ENCODE measurements around the gene LEF1. TPM values are rescaled to one million over a fixed set of nuclear protein-coding genes. Genes with fewer than 3 reads are reported as not detected.

The LEF1 gene
- total and polyA plus RNA-seq, 2 experiments from 2014 or later = 0.50 to 0.73 TPM

GRCh38 chr4:108204518-108204917 is 35.8 kb upstream of the LEF1 start:
- Histone ChIP-seq H3K27me3 (ENCODE audit: insufficient read depth) (no peaks in the 10 kb centered on the region), H3K9me2 (ENCODE audit: insufficient read depth) (no peaks in the 10 kb centered on the region), H3K27ac (ENCODE audit: low read depth) (no peak overlapping the region), H3K36me3 (ENCODE audit: insufficient read depth) (no peaks in the 10 kb centered on the region), H4K20me1 (replicated peaks; ENCODE audit: insufficient read depth) (no peaks in the 10 kb centered on the region), H3F3A (replicated peaks; ENCODE audit: low read depth) (no peaks in the 10 kb centered on the region), H3K4me2 (no peak overlapping the region), H3K4me3 (no peak overlapping the region), H3K79me2 (replicated peaks; ENCODE audit: insufficient read depth) (no peaks in the 10 kb centered on the region), H2AFZ (no peak overlapping the region), H3K4me1 (ENCODE audit: insufficient read depth) (peaks cover 5% of the 10 kb centered on the region; the same call in 1 of the 2 replicates)
- Mint-ChIP-seq H3K4me1 (peaks cover 8% of the 10 kb centered on the region), H3K4me3 (no peak overlapping the region), H3K27ac (no peak overlapping the region), H3K27me3 (ENCODE audit: insufficient read depth, low read depth, poor library complexity) (no peaks in the 10 kb centered on the region), H3K9me3 (no peaks in the 10 kb centered on the region), H3K36me3 (ENCODE audit: low read depth) (no peaks in the 10 kb centered on the region)
- no peak for DNase-seq (ENCODE audit: low spot score)
- TF ChIP-seq EZH2 (IDR thresholded peaks at IDR 0.05; ENCODE audit: low read depth, unreplicated experiment) (no peak), ETS1 (IDR thresholded peaks at IDR 0.05) (no peak), EZH2phosphoT487 (IDR thresholded peaks at IDR 0.05; ENCODE audit: unreplicated experiment) (no peak), JUNB (IDR thresholded peaks at IDR 0.05; ENCODE audit: unreplicated experiment) (no peak), NANOG (IDR thresholded peaks at IDR 0.05; ENCODE audit: borderline replicate concordance) (no peak), CREB1 (CRISPR knock-in tag; IDR thresholded peaks at IDR 0.05; ENCODE audit: low read depth) (no peak), ZNF331 (CRISPR knock-in tag; IDR thresholded peaks at IDR 0.05; ENCODE audit: low read depth) (no peak)
- no peak for ATAC-seq

GRCh38 chr4:108203377-108203776 is 34.6 kb upstream of the LEF1 start:
- TF ChIP-seq JUNB (IDR thresholded peaks at IDR 0.05; ENCODE audit: unreplicated experiment) (no peak), STAT1 (IDR thresholded peaks at IDR 0.05; ENCODE audit: unreplicated experiment) (no peak), ETS1 (IDR thresholded peaks at IDR 0.05) (no peak), ZNF462 (CRISPR knock-in tag; IDR thresholded peaks at IDR 0.05) (no peak), POLR2AphosphoS5 (IDR thresholded peaks at IDR 0.05; ENCODE audit: low read depth) (no peak), CREB1 (CRISPR knock-in tag; IDR thresholded peaks at IDR 0.05; ENCODE audit: low read depth) (no peak), ZNF331 (CRISPR knock-in tag; IDR thresholded peaks at IDR 0.05; ENCODE audit: low read depth) (no peak), EZH2phosphoT487 (IDR thresholded peaks at IDR 0.05; ENCODE audit: unreplicated experiment) (no peak)
- TF ChIP-seq, protein P1, sequence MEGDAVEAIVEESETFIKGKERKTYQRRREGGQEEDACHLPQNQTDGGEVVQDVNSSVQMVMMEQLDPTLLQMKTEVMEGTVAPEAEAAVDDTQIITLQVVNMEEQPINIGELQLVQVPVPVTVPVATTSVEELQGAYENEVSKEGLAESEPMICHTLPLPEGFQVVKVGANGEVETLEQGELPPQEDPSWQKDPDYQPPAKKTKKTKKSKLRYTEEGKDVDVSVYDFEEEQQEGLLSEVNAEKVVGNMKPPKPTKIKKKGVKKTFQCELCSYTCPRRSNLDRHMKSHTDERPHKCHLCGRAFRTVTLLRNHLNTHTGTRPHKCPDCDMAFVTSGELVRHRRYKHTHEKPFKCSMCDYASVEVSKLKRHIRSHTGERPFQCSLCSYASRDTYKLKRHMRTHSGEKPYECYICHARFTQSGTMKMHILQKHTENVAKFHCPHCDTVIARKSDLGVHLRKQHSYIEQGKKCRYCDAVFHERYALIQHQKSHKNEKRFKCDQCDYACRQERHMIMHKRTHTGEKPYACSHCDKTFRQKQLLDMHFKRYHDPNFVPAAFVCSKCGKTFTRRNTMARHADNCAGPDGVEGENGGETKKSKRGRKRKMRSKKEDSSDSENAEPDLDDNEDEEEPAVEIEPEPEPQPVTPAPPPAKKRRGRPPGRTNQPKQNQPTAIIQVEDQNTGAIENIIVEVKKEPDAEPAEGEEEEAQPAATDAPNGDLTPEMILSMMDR (conservative IDR thresholded peaks at IDR 0.05; ENCODE audit: low read depth in 2 of 2) = no peak
- H4K20me1 ChIP-seq (replicated peaks; ENCODE audit: insufficient read depth) = no peaks in the 10 kb centered on the region
- H3K36me3 ChIP-seq (ENCODE audit: insufficient read depth) = no peaks in the 10 kb centered on the region
- no peak overlapping the region for H2AFZ ChIP-seq
- H3K27me3 ChIP-seq (ENCODE audit: insufficient read depth) = no peaks in the 10 kb centered on the region
- H3F3A ChIP-seq (replicated peaks; ENCODE audit: low read depth) = no peaks in the 10 kb centered on the region
- H3K36me3 Mint-ChIP-seq (ENCODE audit: low read depth) = no peaks in the 10 kb centered on the region
- H3K4me3 ChIP-seq = no peak overlapping the region
- peaks cover 8% of the 10 kb centered on the region for H3K4me1 Mint-ChIP-seq
- H3K27me3 Mint-ChIP-seq (ENCODE audit: insufficient read depth, low read depth, poor library complexity) = no peaks in the 10 kb centered on the region
- no peak overlapping the region for H3K4me2 ChIP-seq
- H3K4me3 Mint-ChIP-seq = no peak overlapping the region
- DNase-seq (ENCODE audit: low spot score) (no peak), ATAC-seq (no peak)
- no peak overlapping the region for H3K27ac ChIP-seq (ENCODE audit: low read depth)
- no peaks in the 10 kb centered on the region for H3K9me3 Mint-ChIP-seq
- H3K79me2 ChIP-seq (replicated peaks; ENCODE audit: insufficient read depth) = no peaks in the 10 kb centered on the region
- no peaks in the 10 kb centered on the region for H3K9me2 ChIP-seq (ENCODE audit: insufficient read depth)
- peaks cover 5% of the 10 kb centered on the region; the same call in 1 of the 2 replicates for H3K4me1 ChIP-seq (ENCODE audit: insufficient read depth)
- H3K27ac Mint-ChIP-seq = no peak overlapping the region

Measured in GM23338 (cell line).